WTC11 (cell line): ENCODE data around the gene NEIL3. TPM values are rescaled to one million over a fixed set of nuclear protein-coding genes. Genes with fewer than 3 reads are reported as not detected.

Experiments used
- ATAC-seq: fragments of 200-7000 bp; cut with Tn5 transposase; 2 replicates; pipeline ENCODE4 v1.10.0; 2021; ENCODE audit warnings: mild to moderate bottlenecking, moderate library complexity
- CTCF ChIA-PET: fragments of 300-600 bp; sonication (Branson Sonifier 250); formaldehyde crosslinking; loops from one replicate; lab custom pipeline; 2021; ENCODE audit warnings: antibody characterized with exemption; lab: Charles Lee
- POLR2A ChIA-PET: fragments of 350-600 bp; sonication (Branson Sonifier 250); formaldehyde crosslinking; loops from one replicate; lab custom pipeline; 2021; ENCODE audit warnings: antibody characterized with exemption; lab: Charles Lee
- DNase-seq: peaks from one replicate; pipeline ENCODE4 v3.0.0; 2021; ENCODE audit warnings: low spot score
- H3K27ac Mint-ChIP-seq: 2 replicates; pipeline ENCODE4 v1.8.0; 2021; ENCODE audit warnings: mixed read lengths
- H3K27me3 Mint-ChIP-seq: 2 replicates; pipeline ENCODE4 v1.8.0; 2021; ENCODE audit warnings: low read depth, mild to moderate bottlenecking, moderate library complexity, mixed read lengths
- H3K36me3 Mint-ChIP-seq: 2 replicates; pipeline ENCODE4 v1.8.0; 2021; ENCODE audit warnings: mixed read lengths
- H3K4me1 Mint-ChIP-seq: 2 replicates; pipeline ENCODE4 v1.8.0; 2022; ENCODE audit warnings: mixed read lengths
- H3K4me3 Mint-ChIP-seq: 2 replicates; pipeline ENCODE4 v1.8.0; 2021; ENCODE audit warnings: mild to moderate bottlenecking, moderate library complexity, mixed read lengths
- H3K9me3 Mint-ChIP-seq: 2 replicates; pipeline ENCODE4 v1.8.0; 2021; ENCODE audit warnings: mixed read lengths
- ATF1 ChIP-seq: sonication (generic); formaldehyde crosslinking; IDR thresholded peaks from 2 replicates; pipeline ENCODE4 v1.8.1; 2023; ENCODE audit warnings: mild to moderate bottlenecking, moderate library complexity, missing genetic modification reagents
- ATF6 ChIP-seq: sonication (generic); formaldehyde crosslinking; IDR thresholded peaks from 2 replicates; pipeline ENCODE4 v1.8.1; 2023; ENCODE audit warnings: mild to moderate bottlenecking, missing genetic modification reagents
- CREB1 ChIP-seq: sonication (generic); formaldehyde crosslinking; IDR thresholded peaks from 2 replicates; pipeline ENCODE4 v1.8.0; 2023; ENCODE audit warnings: mild to moderate bottlenecking, missing genetic modification reagents
- E2F4 ChIP-seq: sonication (generic); formaldehyde crosslinking; IDR thresholded peaks from 2 replicates; pipeline ENCODE4 v1.8.1; 2022; ENCODE audit warnings: low read depth, mild to moderate bottlenecking, moderate library complexity, missing genetic modification reagents, borderline replicate concordance
- GTF2I ChIP-seq: fragments of 250-450 bp; sonication (Bioruptor Pico); conservative IDR thresholded peaks from 2 replicates; pipeline ENCODE4 v1.4.0; 2021; ENCODE audit warnings: mild to moderate bottlenecking
- IRF2 ChIP-seq: sonication (generic); formaldehyde crosslinking; IDR thresholded peaks from 2 replicates; pipeline ENCODE4 v1.8.0; 2022; ENCODE audit warnings: low read depth, missing genetic modification reagents, borderline replicate concordance
- NFE2L1 ChIP-seq: sonication (generic); formaldehyde crosslinking; IDR thresholded peaks from 2 replicates; pipeline ENCODE4 v1.8.1; 2023; ENCODE audit warnings: missing genetic modification reagents
- TCF7 ChIP-seq: sonication (generic); formaldehyde crosslinking; IDR thresholded peaks from 2 replicates; pipeline ENCODE4 v1.8.0; 2022; ENCODE audit warnings: mild to moderate bottlenecking, low read depth, missing genetic modification reagents, moderate library complexity
- TP53 ChIP-seq: sonication (generic); formaldehyde crosslinking; IDR thresholded peaks from 2 replicates; pipeline ENCODE4 v1.8.1; 2023; ENCODE audit warnings: mild to moderate bottlenecking, missing genetic modification reagents
- ZNF671 ChIP-seq: fragments of 250-450 bp; sonication (Bioruptor Pico); IDR thresholded peaks from 2 replicates; pipeline ENCODE4 v1.8.0; 2021; ENCODE audit warnings: mild to moderate bottlenecking
- total RNA-seq: library from RNA; stranded (reverse); gene quantifications from 3 replicates; pipeline ENCODE4 v1.2.3, GENCODE V29; 2021
- TF ChIP-seq, protein P1 (sequence below): sonication (generic); formaldehyde crosslinking; IDR thresholded peaks from 2 replicates; pipeline ENCODE4 v1.8.1; 2022; ENCODE audit warnings: missing genetic modification reagents, borderline replicate concordance
- TF ChIP-seq, protein P2 (sequence below): sonication (generic); formaldehyde crosslinking; IDR thresholded peaks from 2 replicates; pipeline ENCODE4 v1.8.1; 2023; ENCODE audit warnings: mild to moderate bottlenecking, moderate library complexity, missing genetic modification reagents
- TF ChIP-seq, protein P3 (sequence below): fragments of 200-600 bp; IDR thresholded peaks from 2 replicates; pipeline ENCODE4 v1.8.0; 2022; ENCODE audit warnings: antibody characterized with exemption
- TF ChIP-seq, protein P4 (sequence below): fragments of 250-450 bp; sonication (Bioruptor Pico); conservative IDR thresholded peaks from 2 replicates; pipeline ENCODE4 v1.9.0; 2021; ENCODE audit warnings: mild to moderate bottlenecking
- TF ChIP-seq, protein P5 (sequence below): sonication (generic); formaldehyde crosslinking; IDR thresholded peaks from 2 replicates; pipeline ENCODE4 v1.8.0; 2022; ENCODE audit warnings: mild to moderate bottlenecking, missing genetic modification reagents

NEIL3 gene
- total RNA-seq, 1 experiment from 2014 or later: 9.9 TPM

- POLR2A ChIA-PET: no interaction called here
- H3K36me3 Mint-ChIP-seq: peaks cover 59% of the 10 kb centered on the region
- no peak overlapping the region for H3K4me3 Mint-ChIP-seq
- H3K27ac Mint-ChIP-seq: no peak overlapping the region
- H3K4me1 Mint-ChIP-seq: no peaks in the 10 kb centered on the region
- no peak for TF ChIP-seq GTF2I
- TF ChIP-seq, protein P1, sequence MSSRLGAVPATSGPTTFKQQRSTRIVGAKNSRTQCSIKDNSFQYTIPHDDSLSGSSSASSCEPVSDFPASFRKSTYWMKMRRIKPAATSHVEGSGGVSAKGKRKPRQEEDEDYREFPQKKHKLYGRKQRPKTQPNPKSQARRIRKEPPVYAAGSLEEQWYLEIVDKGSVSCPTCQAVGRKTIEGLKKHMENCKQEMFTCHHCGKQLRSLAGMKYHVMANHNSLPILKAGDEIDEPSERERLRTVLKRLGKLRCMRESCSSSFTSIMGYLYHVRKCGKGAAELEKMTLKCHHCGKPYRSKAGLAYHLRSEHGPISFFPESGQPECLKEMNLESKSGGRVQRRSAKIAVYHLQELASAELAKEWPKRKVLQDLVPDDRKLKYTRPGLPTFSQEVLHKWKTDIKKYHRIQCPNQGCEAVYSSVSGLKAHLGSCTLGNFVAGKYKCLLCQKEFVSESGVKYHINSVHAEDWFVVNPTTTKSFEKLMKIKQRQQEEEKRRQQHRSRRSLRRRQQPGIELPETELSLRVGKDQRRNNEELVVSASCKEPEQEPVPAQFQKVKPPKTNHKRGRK (CRISPR knock-in tag): no peak
- TF ChIP-seq, all 79 proteins: peak for 0
- Mint-ChIP-seq H3K9me3 (peaks cover 43% of the 10 kb centered on the region), H3K27me3 (no peaks in the 10 kb centered on the region)
- DNase-seq: no peak
- CTCF ChIA-PET: no interaction called here
- ATAC-seq: no peak
Observed at GRCh38 chr4:177332119-177332518, 22.4 kb downstream of the NEIL3 start.

DNA sequence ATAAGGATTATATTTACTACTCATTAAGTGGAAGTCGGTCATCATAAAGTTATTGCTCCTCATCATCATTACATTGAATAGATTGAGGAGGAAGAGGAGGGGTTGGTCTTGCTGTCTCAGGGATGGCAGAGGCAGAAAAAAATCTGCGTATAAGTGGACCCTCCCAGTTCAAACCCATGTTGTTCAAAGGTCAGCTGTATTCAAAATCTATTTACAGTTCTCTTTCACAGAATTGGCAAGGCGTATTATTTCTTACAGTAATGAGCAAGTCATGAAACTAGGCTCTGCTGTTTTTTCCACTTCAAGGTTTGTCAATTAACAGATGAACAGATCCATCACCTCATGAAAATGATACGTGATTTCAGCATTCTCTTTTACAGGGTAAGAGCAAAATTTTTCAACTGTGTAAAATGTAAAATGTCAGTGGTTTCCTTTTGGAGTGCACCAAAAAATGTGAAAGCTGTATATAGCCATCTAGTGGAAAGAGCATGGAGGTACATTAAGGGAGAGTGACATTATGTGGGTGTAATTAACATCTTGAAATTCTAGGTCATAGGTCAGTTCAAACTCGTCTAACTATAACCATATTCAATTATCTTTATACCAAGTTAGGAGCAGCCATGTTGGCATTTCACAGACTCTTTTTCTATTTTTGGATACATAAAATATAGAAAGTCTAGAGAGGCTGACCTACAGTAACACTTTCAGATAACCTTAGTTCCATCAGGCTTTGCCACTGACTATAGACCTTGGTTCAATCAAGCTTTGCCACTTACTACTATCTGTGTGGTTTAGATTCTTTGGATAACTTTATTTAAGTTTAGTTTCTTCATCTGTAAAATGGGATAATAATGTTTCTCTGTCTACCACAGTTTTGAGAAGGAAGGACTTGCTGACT, 30.1 kb downstream of the NEIL3 start:
- H3K36me3 Mint-ChIP-seq: peaks cover 18% of the 10 kb centered on the region
- no peaks in the 10 kb centered on the region for H3K9me3 Mint-ChIP-seq
- ChIA-PET POLR2A (interaction anchor here (0.5 kb wide), 1 partner anchor 28 kb away, joined by 3 read pairs; no protein-coding TSS in a partner anchor), CTCF (interaction anchor here (0.6 to 3.0 kb wide), 3 partner anchors 73 to 276 kb away, joined by 3 to 22 read pairs (median 3); no protein-coding TSS in a partner anchor)
- TF ChIP-seq ZNF671 (CRISPR knock-in tag) (no peak), E2F4 (CRISPR knock-in tag) (no peak), CREB1 (no peak), TCF7 (no peak), ATF1 (CRISPR knock-in tag) (no peak), NFE2L1 (no peak), IRF2 (no peak), TP53 (CRISPR knock-in tag) (no peak), ATF6 (no peak)
- TF ChIP-seq, protein P1 (CRISPR knock-in tag): no peak
- TF ChIP-seq, protein P2, sequence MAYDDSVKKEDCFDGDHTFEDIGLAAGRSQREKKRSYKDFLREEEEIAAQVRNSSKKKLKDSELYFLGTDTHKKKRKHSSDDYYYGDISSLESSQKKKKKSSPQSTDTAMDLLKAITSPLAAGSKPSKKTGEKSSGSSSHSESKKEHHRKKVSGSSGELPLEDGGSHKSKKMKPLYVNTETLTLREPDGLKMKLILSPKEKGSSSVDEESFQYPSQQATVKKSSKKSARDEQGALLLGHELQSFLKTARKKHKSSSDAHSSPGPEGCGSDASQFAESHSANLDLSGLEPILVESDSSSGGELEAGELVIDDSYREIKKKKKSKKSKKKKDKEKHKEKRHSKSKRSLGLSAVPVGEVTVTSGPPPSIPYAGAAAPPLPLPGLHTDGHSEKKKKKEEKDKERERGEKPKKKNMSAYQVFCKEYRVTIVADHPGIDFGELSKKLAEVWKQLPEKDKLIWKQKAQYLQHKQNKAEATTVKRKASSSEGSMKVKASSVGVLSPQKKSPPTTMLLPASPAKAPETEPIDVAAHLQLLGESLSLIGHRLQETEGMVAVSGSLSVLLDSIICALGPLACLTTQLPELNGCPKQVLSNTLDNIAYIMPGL (CRISPR knock-in tag): no peak
- TF ChIP-seq, protein P3, sequence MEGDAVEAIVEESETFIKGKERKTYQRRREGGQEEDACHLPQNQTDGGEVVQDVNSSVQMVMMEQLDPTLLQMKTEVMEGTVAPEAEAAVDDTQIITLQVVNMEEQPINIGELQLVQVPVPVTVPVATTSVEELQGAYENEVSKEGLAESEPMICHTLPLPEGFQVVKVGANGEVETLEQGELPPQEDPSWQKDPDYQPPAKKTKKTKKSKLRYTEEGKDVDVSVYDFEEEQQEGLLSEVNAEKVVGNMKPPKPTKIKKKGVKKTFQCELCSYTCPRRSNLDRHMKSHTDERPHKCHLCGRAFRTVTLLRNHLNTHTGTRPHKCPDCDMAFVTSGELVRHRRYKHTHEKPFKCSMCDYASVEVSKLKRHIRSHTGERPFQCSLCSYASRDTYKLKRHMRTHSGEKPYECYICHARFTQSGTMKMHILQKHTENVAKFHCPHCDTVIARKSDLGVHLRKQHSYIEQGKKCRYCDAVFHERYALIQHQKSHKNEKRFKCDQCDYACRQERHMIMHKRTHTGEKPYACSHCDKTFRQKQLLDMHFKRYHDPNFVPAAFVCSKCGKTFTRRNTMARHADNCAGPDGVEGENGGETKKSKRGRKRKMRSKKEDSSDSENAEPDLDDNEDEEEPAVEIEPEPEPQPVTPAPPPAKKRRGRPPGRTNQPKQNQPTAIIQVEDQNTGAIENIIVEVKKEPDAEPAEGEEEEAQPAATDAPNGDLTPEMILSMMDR: no peak
- TF ChIP-seq, protein P4, sequence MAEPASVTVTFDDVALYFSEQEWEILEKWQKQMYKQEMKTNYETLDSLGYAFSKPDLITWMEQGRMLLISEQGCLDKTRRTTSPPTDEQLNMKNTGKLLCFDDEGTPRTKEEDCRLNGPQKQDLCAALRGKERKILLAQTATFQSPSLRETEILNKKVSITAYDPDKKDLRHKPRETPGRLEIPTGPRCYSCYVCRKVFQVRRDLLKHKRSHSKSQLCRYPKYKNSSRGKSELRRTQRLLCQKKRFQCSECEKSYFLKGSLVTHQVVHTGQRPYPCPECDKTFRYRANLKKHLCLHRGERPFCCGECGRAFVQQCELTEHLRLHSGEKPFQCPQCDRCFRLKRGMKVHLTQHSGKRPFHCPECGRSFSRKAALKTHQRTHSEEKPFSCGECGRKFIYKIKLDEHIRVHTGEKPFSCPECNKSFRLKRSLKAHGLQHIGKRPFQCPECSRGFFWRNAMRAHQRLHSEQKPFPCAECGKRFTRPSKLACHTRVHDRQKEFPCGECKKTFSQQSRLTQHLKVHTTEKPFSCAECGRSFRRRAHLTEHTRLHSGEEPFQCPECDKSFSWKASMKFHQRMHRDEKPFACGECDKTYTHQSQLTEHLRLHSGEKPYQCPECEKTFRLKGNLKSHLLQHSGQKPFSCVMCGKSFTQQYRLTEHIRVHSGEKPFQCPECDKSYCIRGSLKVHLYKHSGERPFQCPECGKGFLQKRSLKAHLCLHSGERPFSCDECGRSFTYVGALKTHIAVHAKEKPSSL (CRISPR knock-in tag): no peak
- TF ChIP-seq, protein P5, sequence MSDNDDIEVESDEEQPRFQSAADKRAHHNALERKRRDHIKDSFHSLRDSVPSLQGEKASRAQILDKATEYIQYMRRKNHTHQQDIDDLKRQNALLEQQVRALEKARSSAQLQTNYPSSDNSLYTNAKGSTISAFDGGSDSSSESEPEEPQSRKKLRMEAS (CRISPR knock-in tag): no peak
- DNase-seq: no peak
- peak; percentile 80 for ATAC-seq
- H3K27me3 Mint-ChIP-seq: no peaks in the 10 kb centered on the region
- H3K27ac Mint-ChIP-seq: no peak overlapping the region
- no peaks in the 10 kb centered on the region for H3K4me1 Mint-ChIP-seq
- H3K4me3 Mint-ChIP-seq: no peak overlapping the region
